Mesendoderm (in vitro differentiated cells): Measurements from ENCODE around the gene DDOST.
"Not testable (repeated sequence)": the region's sequence is repeated elsewhere in the genome, so short reads cannot be mapped to it uniquely, and the experiment has no call there.

Experiments used
- DNase-seq: peaks from one replicate; pipeline ENCODE4 v3.0.0; 2013
- H2AK5ac ChIP-seq: 2 replicates; pipeline ENCODE4 v1.6.1; 2013; ENCODE audit warnings: low read length, inconsistent platforms
- H2BK120ac ChIP-seq: 2 replicates; pipeline ENCODE4 v1.6.1; 2013; ENCODE audit warnings: low read depth, mild to moderate bottlenecking, low read length, moderate library complexity, mixed read lengths
- H2BK15ac ChIP-seq: replicated peaks from 2 replicates; pipeline ENCODE4 v1.6.1; 2013; ENCODE audit warnings: low read depth, mild to moderate bottlenecking, moderate library complexity
- H2BK5ac ChIP-seq: 2 replicates; pipeline ENCODE4 v1.6.1; 2013; ENCODE audit warnings: low read length, inconsistent platforms
- H3K18ac ChIP-seq: 2 replicates; pipeline ENCODE4 v1.6.1; 2013; ENCODE audit warnings: mild to moderate bottlenecking, low read length, mixed read lengths
- H3K23ac ChIP-seq: one replicate; pipeline ENCODE4 v1.6.1; 2013; ENCODE audit warnings: low read length
- H3K27ac ChIP-seq: 2 replicates; pipeline ENCODE4 v1.5.1; 2013; ENCODE audit warnings: low read depth, mild to moderate bottlenecking, inconsistent platforms, low read length, moderate library complexity
- H3K27me3 ChIP-seq: 2 replicates; pipeline ENCODE4 v1.6.1; 2013; ENCODE audit warnings: low read length, control low read depth, mild to moderate bottlenecking, inconsistent platforms; ENCODE audit not compliant: insufficient read depth, poor library complexity
- H3K36me3 ChIP-seq: 2 replicates; pipeline ENCODE4 v1.6.1; 2013; ENCODE audit warnings: low read length, inconsistent platforms; ENCODE audit not compliant: control insufficient read depth, insufficient read depth
- H3K4ac ChIP-seq: one replicate; pipeline ENCODE4 v1.6.1; 2013; ENCODE audit warnings: low read depth, mild to moderate bottlenecking, low read length, moderate library complexity
- H3K4me1 ChIP-seq: 2 replicates; pipeline ENCODE4 v1.6.1; 2013; ENCODE audit warnings: low read depth, low read length, inconsistent platforms; ENCODE audit not compliant: control insufficient read depth
- H3K4me2 ChIP-seq: 2 replicates; pipeline ENCODE4 v1.6.1; 2013; ENCODE audit warnings: low read length
- H3K4me3 ChIP-seq: 2 replicates; pipeline ENCODE4 v1.5.1; 2013; ENCODE audit warnings: mild to moderate bottlenecking, low read length
- H3K56ac ChIP-seq: one replicate; pipeline ENCODE4 v1.6.1; 2013; ENCODE audit warnings: low read length
- H3K79me1 ChIP-seq: 2 replicates; pipeline ENCODE4 v1.6.1; 2013; ENCODE audit warnings: low read length, inconsistent platforms
- H3K79me2 ChIP-seq: 2 replicates; pipeline ENCODE4 v1.6.1; 2013; ENCODE audit warnings: mild to moderate bottlenecking, low read length; ENCODE audit not compliant: control insufficient read depth, insufficient read depth
- H3K9ac ChIP-seq: 2 replicates; pipeline ENCODE4 v1.6.1; 2013; ENCODE audit warnings: low read length, inconsistent platforms
- H4K5ac ChIP-seq: one replicate; pipeline ENCODE4 v1.6.1; 2013; ENCODE audit warnings: low read length
- H4K8ac ChIP-seq: one replicate; pipeline ENCODE4 v1.6.1; 2013; ENCODE audit warnings: low read depth, mild to moderate bottlenecking, control low read depth, low read length, moderate library complexity
- WGBS: extraction: QIAGEN DNeasy Blood & Tissue Kit; methylation state at CpG from one replicate; pipeline ENCODE4 v1.1.7; 2013; ENCODE audit warnings: low lambda C conversion rate, missing lambda C conversion rate; ENCODE audit not compliant: insufficient coverage; ENCODE audit errors: extremely low coverage; 5-methylcytosine and 5-hydroxymethylcytosine counted together

The DDOST gene

GRCh38 chr1:20612221-20612746 is 48.9 kb downstream of the DDOST start:
- Histone ChIP-seq H4K5ac (no peak overlapping the region), H3K9ac (no peak overlapping the region), H2BK15ac (no peak overlapping the region), H3K23ac (no peak overlapping the region), H3K4me2 (no peak overlapping the region), H4K8ac (no peak overlapping the region), H3K4me1 (peaks cover 5% of the 10 kb centered on the region), H2AK5ac (no peak overlapping the region), H2BK120ac (no peak overlapping the region), H3K79me1 (no peaks in the 10 kb centered on the region), H3K4ac (no peak overlapping the region), H2BK5ac (no peak overlapping the region), H3K4me3 (no peak overlapping the region), H3K79me2 (no peaks in the 10 kb centered on the region), H3K27ac (no peak overlapping the region), H3K18ac (no peak overlapping the region), H3K56ac (no peak overlapping the region), H3K36me3 (no peaks in the 10 kb centered on the region), H3K27me3 (no peaks in the 10 kb centered on the region)
- WGBS, result no CpG with 5 or more reads among the region's 11 CpGs
- no peak for DNase-seq

GRCh38 chr1:20611652-20612051 is 49.5 kb downstream of the DDOST start:
- Histone ChIP-seq H2BK15ac (no peak overlapping the region), H3K9ac (no peak overlapping the region), H2BK5ac (no peak overlapping the region), H3K79me1 (no peaks in the 10 kb centered on the region), H2BK120ac (no peak overlapping the region), H4K5ac (no peak overlapping the region), H3K4ac (no peak overlapping the region), H3K27me3 (no peaks in the 10 kb centered on the region), H2AK5ac (no peak overlapping the region), H3K4me1 (peaks cover 5% of the 10 kb centered on the region), H3K18ac (no peak overlapping the region), H3K79me2 (no peaks in the 10 kb centered on the region), H3K4me3 (no peak overlapping the region), H3K4me2 (no peak overlapping the region), H3K36me3 (no peaks in the 10 kb centered on the region), H3K27ac (no peak overlapping the region), H4K8ac (no peak overlapping the region), H3K56ac (no peak overlapping the region), H3K23ac (no peak overlapping the region)
- WGBS, result no CpG with 5 or more reads among the region's 5 CpGs
- no peak for DNase-seq

- H3K56ac ChIP-seq, result no peak overlapping the region
- peaks cover 5% of the 10 kb centered on the region for H3K4me1 ChIP-seq
- H2BK5ac ChIP-seq, result no peak overlapping the region
- H3K79me2 ChIP-seq, result no peaks in the 10 kb centered on the region
- no peak overlapping the region for H4K8ac ChIP-seq
- H3K27me3 ChIP-seq, result no peaks in the 10 kb centered on the region
- no peak overlapping the region for H4K5ac ChIP-seq
- H3K4me2 ChIP-seq, result no peak overlapping the region
- no peak overlapping the region for H3K4ac ChIP-seq
- no peak overlapping the region for H3K18ac ChIP-seq
- no peaks in the 10 kb centered on the region for H3K79me1 ChIP-seq
- no peak for DNase-seq
- H2AK5ac ChIP-seq, result no peak overlapping the region
- H3K23ac ChIP-seq, result no peak overlapping the region
- H2BK120ac ChIP-seq, result no peak overlapping the region
- H3K27ac ChIP-seq, result no peak overlapping the region
- no peak overlapping the region for H2BK15ac ChIP-seq
- H3K4me3 ChIP-seq, result no peak overlapping the region
- H3K36me3 ChIP-seq, result no peaks in the 10 kb centered on the region
- H3K9ac ChIP-seq, result no peak overlapping the region
- WGBS, result no CpG with 5 or more reads among the region's 2 CpGs
Observed at GRCh38 chr1:20610970-20611369, 50.2 kb downstream of the DDOST start.

- Histone ChIP-seq H3K4me3 (no peak overlapping the region), H2BK120ac (peak overlapping the region; percentile 56), H3K4ac (no peak overlapping the region), H2BK15ac (no peak overlapping the region), H3K9ac (no peak overlapping the region), H4K5ac (no peak overlapping the region), H2BK5ac (no peak overlapping the region), H3K4me2 (no peak overlapping the region), H4K8ac (no peak overlapping the region), H3K18ac (no peak overlapping the region), H2AK5ac (no peak overlapping the region), H3K36me3 (no peaks in the 10 kb centered on the region), H3K27ac (no peak overlapping the region), H3K79me2 (no peaks in the 10 kb centered on the region), H3K23ac (no peak overlapping the region), H3K56ac (no peak overlapping the region), H3K79me1 (no peaks in the 10 kb centered on the region), H3K27me3 (no peaks in the 10 kb centered on the region), H3K4me1 (peaks cover 5% of the 10 kb centered on the region)
- WGBS, result no CpG with 5 or more reads among the region's 6 CpGs
- no peak for DNase-seq
Observed at GRCh38 chr1:20609541-20609940, 51.6 kb downstream of the DDOST start.

GRCh38 chr1:20606801-20607570 is 54.2 kb downstream of the DDOST start:
- not testable (repeated sequence) for H3K27ac ChIP-seq, H3K56ac ChIP-seq, H2BK15ac ChIP-seq, H3K36me3 ChIP-seq, H3K4me1 ChIP-seq, H3K4ac ChIP-seq, H3K4me2 ChIP-seq, H4K8ac ChIP-seq, H2BK120ac ChIP-seq, H3K79me1 ChIP-seq, H3K23ac ChIP-seq, H4K5ac ChIP-seq, H3K4me3 ChIP-seq, H2BK5ac ChIP-seq, H3K9ac ChIP-seq, H3K27me3 ChIP-seq, DNase-seq, H3K18ac ChIP-seq, H3K79me2 ChIP-seq, H2AK5ac ChIP-seq
- no CpG with 5 or more reads among the region's 7 CpGs for WGBS

- Histone ChIP-seq H3K4me2 (no peak overlapping the region), H3K4me1 (peaks cover 2% of the 10 kb centered on the region), H3K18ac (no peak overlapping the region), H2BK120ac (no peak overlapping the region), H4K5ac (no peak overlapping the region), H3K4me3 (no peak overlapping the region), H3K27me3 (no peaks in the 10 kb centered on the region), H3K9ac (no peak overlapping the region), H3K79me1 (no peaks in the 10 kb centered on the region), H3K4ac (no peak overlapping the region), H3K23ac (no peak overlapping the region), H2BK5ac (no peak overlapping the region), H2BK15ac (no peak overlapping the region), H2AK5ac (no peak overlapping the region), H3K27ac (no peak overlapping the region), H4K8ac (no peak overlapping the region), H3K79me2 (no peaks in the 10 kb centered on the region), H3K36me3 (no peaks in the 10 kb centered on the region), H3K56ac (no peak overlapping the region)
- no CpG with 5 or more reads among the region's 7 CpGs for WGBS
- DNase-seq, result no peak
Observed at GRCh38 chr1:20604678-20605077, 56.5 kb downstream of the DDOST start.
